KMS-11 (cell line): ENCODE measurements around the gene RCBTB1.

Source experiments
- H2AFZ ChIP-seq: fragments of 200-600 bp; sonication (generic); 2 replicates; pipeline ENCODE4 v1.6.1; 2016; ENCODE audit warnings: antibody characterized with exemption, mixed run types, low read depth
- H3K27ac ChIP-seq: fragments of 200-600 bp; sonication (generic); 2 replicates; pipeline ENCODE4 v1.6.1; 2016; ENCODE audit warnings: mild to moderate bottlenecking, mixed run types
- H3K27me3 ChIP-seq: fragments of 200-600 bp; sonication (generic); 2 replicates; pipeline ENCODE4 v1.6.1; 2017; ENCODE audit warnings: mild to moderate bottlenecking, low read depth, mixed run types, moderate library complexity; ENCODE audit not compliant: insufficient read depth
- H3K36me3 ChIP-seq: fragments of 200-600 bp; sonication (generic); 2 replicates; pipeline ENCODE4 v1.6.1; 2017; ENCODE audit warnings: mild to moderate bottlenecking, mixed run types; ENCODE audit not compliant: insufficient read depth
- H3K4me1 ChIP-seq: fragments of 200-600 bp; sonication (generic); 2 replicates; pipeline ENCODE4 v1.6.1; 2016; ENCODE audit warnings: mild to moderate bottlenecking, low read depth, mixed run types; ENCODE audit not compliant: poor library complexity, severe bottlenecking
- H3K4me2 ChIP-seq: fragments of 200-600 bp; sonication (generic); 2 replicates; pipeline ENCODE4 v1.7.0; 2016; ENCODE audit warnings: mild to moderate bottlenecking, mixed run types
- H3K4me3 ChIP-seq: fragments of 200-600 bp; sonication (generic); IDR thresholded peaks from 2 replicates; pipeline ENCODE4 v1.6.1; 2017; ENCODE audit warnings: low read depth, low read length, mixed read lengths; ENCODE audit not compliant: insufficient read depth
- H3K79me2 ChIP-seq: fragments of 200-600 bp; sonication (generic); 2 replicates; pipeline ENCODE4 v1.6.1; 2016; ENCODE audit warnings: low read depth, mixed run types; ENCODE audit not compliant: insufficient read depth
- H3K9ac ChIP-seq: fragments of 200-600 bp; sonication (generic); 2 replicates; pipeline ENCODE4 v1.6.1; 2016; ENCODE audit warnings: mild to moderate bottlenecking, mixed run types
- H4K20me1 ChIP-seq: fragments of 200-600 bp; sonication (generic); 2 replicates; pipeline ENCODE4 v1.6.1; 2016; ENCODE audit warnings: mild to moderate bottlenecking, mixed run types; ENCODE audit not compliant: insufficient read depth
- TF ChIP-seq, protein P1 (sequence below): fragments of 200-600 bp; sonication (generic); conservative IDR thresholded peaks from 2 replicates; pipeline ENCODE4 v1.6.1; 2017; ENCODE audit warnings: low read depth, mild to moderate bottlenecking, antibody characterized with exemption, low read length, moderate library complexity, mixed read lengths

RCBTB1 gene

DNA sequence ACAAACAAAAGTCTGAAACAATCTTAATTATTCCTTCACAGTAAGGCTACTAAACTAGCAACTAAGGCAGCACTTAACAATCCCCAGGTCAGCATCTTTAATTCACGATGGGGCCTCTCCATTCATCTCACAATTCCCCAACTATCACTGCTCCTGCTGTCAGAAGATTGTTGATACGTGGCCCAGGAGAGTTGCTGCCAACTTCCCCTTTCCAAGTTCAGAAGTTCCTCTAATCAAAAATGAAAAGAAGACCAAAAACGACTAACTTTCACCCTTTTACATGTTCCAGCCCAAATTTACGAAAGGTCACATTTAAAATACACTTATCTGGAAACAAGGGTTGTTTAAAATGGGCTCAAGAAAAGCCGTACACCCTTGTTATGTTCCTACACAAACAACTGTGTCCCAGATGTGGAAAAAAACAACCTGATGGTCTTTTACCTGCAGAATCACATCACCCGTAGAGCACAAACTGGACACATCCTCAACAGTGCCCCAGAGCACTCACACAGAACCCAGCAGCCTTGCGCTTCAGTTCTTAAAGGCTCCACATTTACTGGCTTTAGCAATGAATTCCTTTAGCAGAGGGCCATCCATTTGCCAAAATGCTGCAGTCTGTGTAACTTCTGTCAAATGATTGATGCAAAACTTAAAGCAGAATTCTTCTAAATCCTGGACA lies 51.6 kb downstream of the RCBTB1 start:
- H2AFZ ChIP-seq: no peak overlapping the region
- H4K20me1 ChIP-seq: no peaks in the 10 kb centered on the region
- no peak overlapping the region for H3K9ac ChIP-seq
- TF ChIP-seq, protein P1, sequence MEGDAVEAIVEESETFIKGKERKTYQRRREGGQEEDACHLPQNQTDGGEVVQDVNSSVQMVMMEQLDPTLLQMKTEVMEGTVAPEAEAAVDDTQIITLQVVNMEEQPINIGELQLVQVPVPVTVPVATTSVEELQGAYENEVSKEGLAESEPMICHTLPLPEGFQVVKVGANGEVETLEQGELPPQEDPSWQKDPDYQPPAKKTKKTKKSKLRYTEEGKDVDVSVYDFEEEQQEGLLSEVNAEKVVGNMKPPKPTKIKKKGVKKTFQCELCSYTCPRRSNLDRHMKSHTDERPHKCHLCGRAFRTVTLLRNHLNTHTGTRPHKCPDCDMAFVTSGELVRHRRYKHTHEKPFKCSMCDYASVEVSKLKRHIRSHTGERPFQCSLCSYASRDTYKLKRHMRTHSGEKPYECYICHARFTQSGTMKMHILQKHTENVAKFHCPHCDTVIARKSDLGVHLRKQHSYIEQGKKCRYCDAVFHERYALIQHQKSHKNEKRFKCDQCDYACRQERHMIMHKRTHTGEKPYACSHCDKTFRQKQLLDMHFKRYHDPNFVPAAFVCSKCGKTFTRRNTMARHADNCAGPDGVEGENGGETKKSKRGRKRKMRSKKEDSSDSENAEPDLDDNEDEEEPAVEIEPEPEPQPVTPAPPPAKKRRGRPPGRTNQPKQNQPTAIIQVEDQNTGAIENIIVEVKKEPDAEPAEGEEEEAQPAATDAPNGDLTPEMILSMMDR: no peak
- no peak overlapping the region for H3K4me2 ChIP-seq
- H3K27ac ChIP-seq: no peak overlapping the region
- H3K79me2 ChIP-seq: no peaks in the 10 kb centered on the region
- peaks cover 15% of the 10 kb centered on the region for H3K4me1 ChIP-seq
- no peak overlapping the region for H3K4me3 ChIP-seq
- H3K27me3 ChIP-seq: no peaks in the 10 kb centered on the region
- H3K36me3 ChIP-seq: no peaks in the 10 kb centered on the region

DNA sequence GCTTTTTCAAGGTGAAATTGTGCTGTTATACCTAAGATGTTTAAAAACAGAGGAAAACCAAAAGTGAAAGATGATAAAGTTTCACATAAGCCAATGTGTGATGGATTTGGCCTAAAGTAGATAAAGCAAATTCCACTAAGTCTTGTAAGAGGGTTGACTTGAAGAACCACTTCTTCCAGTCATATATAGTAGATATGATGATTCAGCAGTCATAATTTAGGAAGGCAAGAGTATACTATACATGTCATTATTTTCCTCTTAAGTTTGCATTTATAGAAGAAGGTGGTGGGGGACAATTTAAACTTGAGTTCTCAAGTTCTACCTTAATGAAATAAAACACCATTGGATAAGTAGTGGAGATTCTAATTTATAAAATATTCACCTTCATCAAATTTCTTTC lies 52.3 kb downstream of the RCBTB1 start:
- H3K9ac ChIP-seq: no peak overlapping the region
- H3K27me3 ChIP-seq: no peaks in the 10 kb centered on the region
- H3K4me2 ChIP-seq: peak overlapping the region; percentile 25; the same call in 1 of the 2 replicates
- TF ChIP-seq, protein P1: no peak
- H3K4me1 ChIP-seq: peaks cover 15% of the 10 kb centered on the region
- no peaks in the 10 kb centered on the region for H3K79me2 ChIP-seq
- H3K4me3 ChIP-seq: no peak overlapping the region
- H3K36me3 ChIP-seq: no peaks in the 10 kb centered on the region
- H2AFZ ChIP-seq: no peak overlapping the region
- H4K20me1 ChIP-seq: no peaks in the 10 kb centered on the region
- H3K27ac ChIP-seq: no peak overlapping the region

DNA sequence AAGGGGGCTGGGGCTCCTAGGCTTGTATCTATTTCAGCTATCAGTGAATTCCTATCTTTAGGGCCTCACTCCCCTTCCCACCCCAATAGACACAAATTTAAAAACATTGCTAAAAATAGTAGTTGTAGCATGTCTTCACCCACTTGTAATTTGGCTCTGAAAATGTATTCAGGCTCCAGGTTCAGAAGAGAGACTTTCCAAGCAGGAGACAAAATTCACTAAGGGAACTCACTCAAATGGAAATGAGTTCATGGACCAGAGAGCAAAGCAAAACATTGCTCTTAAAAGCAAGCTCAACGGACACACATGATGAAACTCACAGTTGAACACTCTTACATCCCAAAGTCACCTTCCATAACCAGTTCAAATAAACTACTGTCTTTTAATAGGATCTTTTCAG lies 52.8 kb downstream of the RCBTB1 start:
- H3K27ac ChIP-seq: no peak overlapping the region
- H3K4me1 ChIP-seq: peaks cover 15% of the 10 kb centered on the region
- no peak overlapping the region for H3K9ac ChIP-seq
- H4K20me1 ChIP-seq: no peaks in the 10 kb centered on the region
- no peak overlapping the region for H2AFZ ChIP-seq
- H3K27me3 ChIP-seq: no peaks in the 10 kb centered on the region
- H3K4me2 ChIP-seq: peak overlapping the region; percentile 25; the same call in 1 of the 2 replicates
- no peaks in the 10 kb centered on the region for H3K79me2 ChIP-seq
- H3K4me3 ChIP-seq: no peak overlapping the region
- TF ChIP-seq, protein P1: no peak
- H3K36me3 ChIP-seq: no peaks in the 10 kb centered on the region

DNA sequence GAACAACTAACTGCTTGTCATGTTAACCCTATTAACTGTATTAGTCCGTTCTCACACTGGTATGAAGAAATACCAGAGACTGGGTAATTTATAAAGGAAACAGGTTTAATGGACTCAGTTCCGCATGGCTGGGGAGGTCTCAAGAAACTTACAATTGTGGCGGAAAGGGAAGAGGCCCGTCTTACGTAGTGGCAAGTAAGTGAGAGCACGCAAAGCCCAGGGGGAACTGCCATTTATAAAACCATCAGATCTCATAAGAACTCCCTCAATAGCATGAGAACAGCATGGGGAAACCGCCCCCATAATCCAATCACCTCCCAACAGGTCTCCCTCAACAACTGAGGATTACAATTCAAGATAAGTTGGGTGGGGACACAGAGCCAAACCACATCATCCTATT lies 54.9 kb downstream of the RCBTB1 start:
- TF ChIP-seq, protein P1: no peak
- H2AFZ ChIP-seq: no peak overlapping the region
- H3K9ac ChIP-seq: no peak overlapping the region
- H4K20me1 ChIP-seq: no peaks in the 10 kb centered on the region
- peaks cover 15% of the 10 kb centered on the region for H3K4me1 ChIP-seq
- no peak overlapping the region for H3K4me2 ChIP-seq
- H3K4me3 ChIP-seq: no peak overlapping the region
- H3K27me3 ChIP-seq: no peaks in the 10 kb centered on the region
- H3K79me2 ChIP-seq: no peaks in the 10 kb centered on the region
- no peaks in the 10 kb centered on the region for H3K36me3 ChIP-seq
- no peak overlapping the region for H3K27ac ChIP-seq
